Activated CD4-positive, alpha-beta T cell treated with anti-CD3 and anti-CD28 coated beads, Interleukin-2, amount 10 ng/mL, durations not matched to agents 24 days and 14 days (primary cell): ENCODE results near the gene STT3B. TPM values are rescaled to one million over a fixed set of nuclear protein-coding genes. Genes with fewer than 3 reads are reported as not detected.

Source experiments
- DNase-seq: peaks from one replicate; pipeline ENCODE4 v3.0.0; 2022
- H3K27ac Mint-ChIP-seq: one replicate; pipeline ENCODE4 v1.8.0; 2022; ENCODE audit warnings: mild to moderate bottlenecking, mixed read lengths
- H3K27me3 Mint-ChIP-seq: one replicate; pipeline ENCODE4 v1.8.0; 2022; ENCODE audit warnings: mixed read lengths
- H3K36me3 Mint-ChIP-seq: one replicate; pipeline ENCODE4 v1.8.0; 2022; ENCODE audit warnings: low read depth, mild to moderate bottlenecking, mixed read lengths
- H3K4me1 Mint-ChIP-seq: one replicate; pipeline ENCODE4 v1.8.0; 2021; ENCODE audit warnings: mixed read lengths
- H3K4me3 Mint-ChIP-seq: one replicate; pipeline ENCODE4 v1.8.0; 2022; ENCODE audit warnings: mild to moderate bottlenecking, moderate library complexity, mixed read lengths
- H3K9me3 Mint-ChIP-seq: one replicate; pipeline ENCODE4 v1.8.0; 2021; ENCODE audit warnings: mixed read lengths
- intact Hi-C: fragments of 100-400 bp; cut with micrococcal nuclease; formaldehyde crosslinking; loops from one replicate; pipeline ENCODE4 v1.15.1; 2023
- total RNA-seq: library from RNA; stranded (reverse); gene quantifications from 2 replicates; pipeline ENCODE4 v1.2.3, GENCODE V29; 2022

STT3B gene
- 118 and 120 TPM in 2 replicates for total RNA-seq

GRCh38 chr3:31532587-31533168 is at the start of gene STT3B:
TSS of gene STT3B (plus strand) at chr3:31532925. CDS start at chr3:31532999, 74 bp downstream.
- peak; percentile 95 for DNase-seq
- peaks cover 16% of the 10 kb centered on the region for H3K36me3 Mint-ChIP-seq
- no peaks in the 10 kb centered on the region for H3K27me3 Mint-ChIP-seq
- H3K9me3 Mint-ChIP-seq = no peaks in the 10 kb centered on the region
- H3K4me3 Mint-ChIP-seq = peak within 1 kb of the TSS; percentile 95
- intact Hi-C loops = loop anchor here (1.0 to 10.0 kb wide), 13 partner anchors 60 to 1432 kb away; partner anchors contain the start of gene CNOT10
- peak within 1 kb of the TSS; percentile 99 for H3K27ac Mint-ChIP-seq
- H3K4me1 Mint-ChIP-seq = peaks cover 24% of the 10 kb centered on the region

GRCh38 chr3:31483776-31484175 is 48.9 kb upstream of the STT3B start:
- H3K9me3 Mint-ChIP-seq = peaks cover 27% of the 10 kb centered on the region
- intact Hi-C loops = no loop called here
- DNase-seq = no peak
- H3K27me3 Mint-ChIP-seq = peaks cover 2% of the 10 kb centered on the region
- no peak overlapping the region for H3K4me3 Mint-ChIP-seq
- H3K36me3 Mint-ChIP-seq = no peaks in the 10 kb centered on the region
- no peaks in the 10 kb centered on the region for H3K4me1 Mint-ChIP-seq
- H3K27ac Mint-ChIP-seq = no peak overlapping the region

DNA sequence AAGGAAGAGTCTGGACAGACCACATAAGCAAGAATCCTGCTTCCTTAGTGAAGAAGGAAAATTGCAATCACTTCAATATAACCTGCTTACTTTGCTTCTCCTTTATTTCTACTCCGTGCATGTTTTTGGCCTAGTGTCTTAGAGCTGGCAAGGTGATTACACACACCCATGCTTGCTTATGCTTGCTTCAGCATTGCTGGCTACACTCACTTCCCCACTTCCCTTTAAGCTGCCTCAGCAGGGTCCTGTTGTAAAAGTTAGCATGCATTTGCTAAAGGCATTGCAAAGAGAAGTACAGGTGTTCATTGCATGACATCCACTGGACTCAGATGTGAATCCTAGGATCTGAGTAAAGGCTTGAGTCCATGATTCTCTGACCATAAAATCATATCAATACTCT is 47.5 kb upstream of the STT3B start:
- Mint-ChIP-seq H3K4me3 (no peak overlapping the region), H3K27me3 (peaks cover 2% of the 10 kb centered on the region), H3K9me3 (peaks cover 26% of the 10 kb centered on the region), H3K4me1 (no peaks in the 10 kb centered on the region), H3K36me3 (no peaks in the 10 kb centered on the region), H3K27ac (no peak overlapping the region)
- DNase-seq = no peak
- intact Hi-C loops = no loop called here

DNA sequence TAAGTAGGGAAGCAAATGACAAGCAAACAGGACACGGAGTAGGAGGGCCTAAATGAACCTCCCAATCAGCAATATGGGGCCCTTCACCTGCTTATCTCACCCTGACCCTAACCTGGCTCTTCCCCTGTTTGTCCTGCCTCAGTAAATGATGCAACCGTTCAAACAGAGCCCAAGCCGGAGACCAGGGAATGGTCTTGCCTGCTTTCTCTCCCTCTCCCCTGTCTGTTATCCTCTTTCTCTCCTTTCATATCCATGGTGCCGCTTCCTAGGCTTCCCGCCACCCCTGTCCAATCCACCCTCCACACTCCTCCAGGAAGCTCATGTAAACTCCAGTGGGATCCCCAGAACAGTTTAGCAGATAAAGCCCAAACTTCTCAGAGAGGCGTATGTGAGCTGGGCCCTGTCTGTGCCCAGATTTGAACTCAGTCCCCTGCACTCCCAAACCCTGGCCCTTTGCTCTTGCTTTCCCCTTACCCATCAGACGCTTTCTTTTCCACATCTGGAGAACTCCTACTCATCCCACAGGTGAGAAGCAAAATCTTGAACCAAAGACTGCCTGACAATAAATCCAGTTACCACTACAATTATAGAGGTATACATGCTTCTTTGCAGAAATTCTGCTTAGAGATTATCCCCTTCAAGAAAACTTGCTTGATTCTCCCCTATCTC is 45.7 kb upstream of the STT3B start:
- no peaks in the 10 kb centered on the region for H3K4me1 Mint-ChIP-seq
- no peaks in the 10 kb centered on the region for H3K36me3 Mint-ChIP-seq
- no peak for DNase-seq
- intact Hi-C loops = no loop called here
- H3K27ac Mint-ChIP-seq = no peak overlapping the region
- no peaks in the 10 kb centered on the region for H3K27me3 Mint-ChIP-seq
- H3K4me3 Mint-ChIP-seq = no peak overlapping the region
- H3K9me3 Mint-ChIP-seq = peaks cover 27% of the 10 kb centered on the region

DNA sequence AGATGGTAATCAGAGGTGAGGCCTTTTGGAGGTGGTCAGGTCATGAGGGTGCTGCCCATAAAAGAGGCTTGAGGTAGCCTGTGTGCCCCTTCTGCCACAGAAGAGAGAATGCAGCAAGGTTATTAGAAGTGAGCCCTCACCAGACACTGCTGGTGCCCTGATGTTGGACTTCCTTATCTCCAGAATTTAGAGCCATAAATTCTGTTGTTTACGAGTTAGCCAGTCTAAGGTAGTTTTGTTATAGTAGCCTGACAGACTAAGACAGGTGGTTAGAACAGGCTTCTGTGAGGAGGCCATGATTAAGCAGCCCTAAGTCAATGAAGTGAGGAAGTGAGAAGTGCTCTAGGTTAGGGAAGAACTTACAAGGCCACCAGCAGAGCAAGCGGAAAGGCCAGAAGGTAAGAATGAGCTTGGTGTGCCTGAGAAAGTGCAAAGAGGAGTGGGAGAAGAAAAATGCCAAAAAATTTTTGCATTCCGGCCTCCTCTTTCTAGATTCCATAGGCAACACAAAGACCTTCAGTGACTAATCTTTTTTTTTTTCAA is 44.2 kb upstream of the STT3B start:
- H3K36me3 Mint-ChIP-seq = peaks cover 5% of the 10 kb centered on the region
- intact Hi-C loops = no loop called here
- H3K4me1 Mint-ChIP-seq = no peaks in the 10 kb centered on the region
- no peak for DNase-seq
- no peak overlapping the region for H3K27ac Mint-ChIP-seq
- H3K27me3 Mint-ChIP-seq = no peaks in the 10 kb centered on the region
- H3K9me3 Mint-ChIP-seq = peaks cover 33% of the 10 kb centered on the region
- no peak overlapping the region for H3K4me3 Mint-ChIP-seq

DNA sequence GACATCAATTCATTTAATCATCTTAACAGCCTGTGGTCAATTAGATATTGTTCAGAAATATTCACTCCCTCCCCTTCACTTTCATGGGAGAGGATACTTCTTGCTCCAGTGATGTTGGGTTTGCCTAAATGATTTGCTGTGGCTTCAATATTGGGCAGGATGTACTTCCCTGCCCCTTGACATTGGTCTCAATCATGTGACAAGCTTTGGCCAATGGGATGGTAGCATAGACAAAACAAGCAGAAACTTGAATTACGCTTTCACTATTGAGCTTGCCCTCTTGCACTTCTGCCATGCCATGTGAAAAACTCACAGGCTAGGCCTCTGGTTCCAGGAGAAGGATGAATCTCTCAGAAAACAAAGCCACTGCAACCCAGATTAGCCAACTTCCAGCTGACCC is 42.2 kb upstream of the STT3B start:
- peaks cover 7% of the 10 kb centered on the region for H3K36me3 Mint-ChIP-seq
- H3K4me3 Mint-ChIP-seq = no peak overlapping the region
- no peak overlapping the region for H3K27ac Mint-ChIP-seq
- intact Hi-C loops = no loop called here
- DNase-seq = no peak
- no peaks in the 10 kb centered on the region for H3K27me3 Mint-ChIP-seq
- peaks cover 46% of the 10 kb centered on the region for H3K9me3 Mint-ChIP-seq
- H3K4me1 Mint-ChIP-seq = no peaks in the 10 kb centered on the region

DNA sequence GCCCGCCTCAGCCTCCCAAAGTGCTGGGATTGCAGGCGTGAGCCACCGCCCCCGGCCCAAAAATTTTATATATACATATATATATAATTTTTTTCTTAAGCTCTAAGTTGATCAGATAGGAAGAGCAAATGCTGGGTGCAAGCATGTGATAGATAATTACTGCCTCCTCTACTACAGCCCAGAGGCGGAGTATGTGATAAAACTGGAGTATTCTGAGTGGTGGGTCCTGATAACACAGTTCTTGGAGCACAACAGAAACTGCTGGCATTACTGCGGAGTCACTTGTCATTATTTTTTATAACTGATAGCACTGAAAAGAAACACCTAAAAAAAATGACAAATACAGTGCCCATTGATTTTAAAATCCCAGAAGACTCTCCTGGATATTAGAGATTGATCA is 41.1 kb upstream of the STT3B start:
- Mint-ChIP-seq H3K4me3 (no peak overlapping the region), H3K4me1 (no peaks in the 10 kb centered on the region), H3K36me3 (peaks cover 7% of the 10 kb centered on the region), H3K9me3 (peaks cover 49% of the 10 kb centered on the region), H3K27ac (no peak overlapping the region), H3K27me3 (no peaks in the 10 kb centered on the region)
- intact Hi-C loops = no loop called here
- no peak for DNase-seq

DNA sequence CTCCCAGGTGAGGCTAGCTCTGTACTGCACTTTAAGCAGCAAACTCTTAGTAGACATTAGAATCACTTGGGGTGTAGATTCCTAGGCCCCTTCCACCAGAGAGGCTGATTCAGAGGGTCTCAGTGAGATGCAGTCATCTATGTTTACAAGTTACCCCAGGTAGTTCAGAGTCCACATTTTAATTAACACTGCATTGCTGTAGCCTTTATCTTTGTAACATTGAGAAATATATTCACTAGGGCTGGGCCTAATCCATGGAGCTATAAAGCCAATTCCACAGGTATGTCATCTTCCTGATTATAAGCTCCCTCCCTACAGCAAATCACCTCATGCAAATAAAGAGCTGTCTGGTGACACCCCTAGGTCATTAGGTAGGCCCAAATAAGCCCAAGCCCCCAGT is 39.6 kb upstream of the STT3B start:
- Mint-ChIP-seq H3K4me1 (no peaks in the 10 kb centered on the region), H3K27me3 (no peaks in the 10 kb centered on the region), H3K4me3 (no peak overlapping the region), H3K27ac (no peak overlapping the region), H3K36me3 (peaks cover 7% of the 10 kb centered on the region), H3K9me3 (peaks cover 41% of the 10 kb centered on the region)
- no peak for DNase-seq
- intact Hi-C loops = no loop called here

DNA sequence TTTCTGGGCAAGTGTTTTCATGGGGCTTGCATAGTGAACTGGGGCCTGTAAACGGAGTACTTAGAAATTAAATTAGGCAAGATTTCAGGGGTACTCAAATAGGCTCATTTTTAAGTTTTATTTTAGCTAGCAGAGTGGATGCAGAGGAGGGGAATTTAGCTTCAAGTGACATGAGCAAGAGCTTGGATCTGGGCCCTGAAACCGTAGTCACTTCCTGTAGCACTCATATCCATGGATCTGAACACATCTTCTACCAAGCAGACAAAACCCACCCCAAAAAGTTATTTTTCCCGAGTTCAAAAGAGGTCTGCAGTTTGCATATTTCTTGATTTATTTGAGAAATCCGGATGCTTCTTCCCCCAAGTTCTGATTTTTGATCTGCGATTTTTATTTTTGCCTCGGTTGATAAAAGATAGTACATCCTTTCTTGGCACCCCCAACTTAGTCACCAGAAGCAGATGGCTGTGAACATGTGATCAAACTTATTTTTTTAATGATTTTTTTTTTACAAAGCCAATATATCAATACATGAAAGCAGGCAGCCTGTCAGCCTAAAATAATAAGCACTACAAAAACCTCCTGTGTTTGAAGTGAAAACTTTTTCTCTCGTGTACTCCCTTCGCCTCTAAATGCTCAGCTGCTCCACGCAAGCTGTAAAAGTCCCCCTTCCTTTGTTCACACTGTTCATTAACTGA is 36.6 kb upstream of the STT3B start:
- no peak overlapping the region for H3K4me3 Mint-ChIP-seq
- peaks cover 35% of the 10 kb centered on the region for H3K9me3 Mint-ChIP-seq

DNA sequence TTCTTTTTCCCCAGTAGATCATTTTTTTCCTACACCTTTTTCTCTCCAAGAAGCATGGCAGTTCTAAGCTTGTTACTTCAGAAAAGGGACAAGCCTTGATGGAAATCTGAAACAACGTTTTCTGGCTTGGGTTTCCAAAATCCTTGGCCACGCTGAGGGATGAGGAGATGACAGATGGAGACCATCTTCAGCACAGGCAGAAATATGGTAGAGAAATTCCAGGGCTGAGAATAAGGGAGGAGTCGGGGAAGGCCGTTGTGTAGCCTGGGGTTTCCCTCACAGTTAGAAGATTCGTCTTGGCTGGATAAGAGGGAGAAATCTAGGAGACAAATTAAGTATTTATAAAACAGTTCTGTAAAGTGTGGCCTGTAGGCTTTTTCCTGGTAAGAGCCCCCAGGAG is 33.9 kb upstream of the STT3B start:
- H3K9me3 Mint-ChIP-seq = peaks cover 27% of the 10 kb centered on the region
- peaks cover 3% of the 10 kb centered on the region for H3K27me3 Mint-ChIP-seq
- no peaks in the 10 kb centered on the region for H3K4me1 Mint-ChIP-seq
- no peak for DNase-seq
- intact Hi-C loops = no loop called here
- no peak overlapping the region for H3K4me3 Mint-ChIP-seq
- H3K36me3 Mint-ChIP-seq = peaks cover under 1% of the 10 kb centered on the region
- no peak overlapping the region for H3K27ac Mint-ChIP-seq

More for the DNA sequence above, 36.6 kb upstream of the STT3B start:
- intact Hi-C loops = no loop called here
- no peak for DNase-seq
- H3K27ac Mint-ChIP-seq = no peak overlapping the region
- H3K4me1 Mint-ChIP-seq = no peaks in the 10 kb centered on the region
- H3K36me3 Mint-ChIP-seq = peaks cover 7% of the 10 kb centered on the region
- H3K27me3 Mint-ChIP-seq = peaks cover 3% of the 10 kb centered on the region

DNA sequence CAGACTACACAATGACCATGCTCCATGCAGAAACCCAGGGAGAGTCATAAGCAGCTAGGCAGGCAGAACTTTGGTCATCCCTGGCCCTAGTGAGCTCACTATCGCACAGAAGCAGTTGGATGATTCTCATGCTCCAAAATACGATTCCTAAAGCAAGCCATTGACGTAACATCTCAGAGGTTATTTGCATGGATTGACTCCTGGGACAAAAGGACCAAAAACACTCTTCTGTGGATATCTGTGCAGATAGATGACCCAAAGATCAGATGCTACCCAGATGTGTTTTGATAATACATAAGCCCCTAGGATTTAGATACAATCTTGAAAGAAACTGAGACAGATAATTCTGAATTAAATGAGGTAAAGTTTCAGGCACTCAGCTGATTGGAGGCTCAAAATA is 33.4 kb upstream of the STT3B start:
- intact Hi-C loops = no loop called here
- H3K4me3 Mint-ChIP-seq = no peak overlapping the region

GRCh38 chr3:31502803-31503221 is 29.9 kb upstream of the STT3B start:
- Mint-ChIP-seq H3K27me3 (peaks cover 3% of the 10 kb centered on the region), H3K4me1 (peaks cover 20% of the 10 kb centered on the region), H3K27ac (no peak overlapping the region), H3K4me3 (no peak overlapping the region), H3K36me3 (no peaks in the 10 kb centered on the region), H3K9me3 (peaks cover 10% of the 10 kb centered on the region)
- intact Hi-C loops = no loop called here
- no peak for DNase-seq

More for the DNA sequence above, 33.4 kb upstream of the STT3B start:
- Mint-ChIP-seq H3K9me3 (peaks cover 25% of the 10 kb centered on the region), H3K27me3 (peaks cover 3% of the 10 kb centered on the region), H3K4me1 (no peaks in the 10 kb centered on the region), H3K36me3 (no peaks in the 10 kb centered on the region), H3K27ac (no peak overlapping the region)
- no peak for DNase-seq

DNA sequence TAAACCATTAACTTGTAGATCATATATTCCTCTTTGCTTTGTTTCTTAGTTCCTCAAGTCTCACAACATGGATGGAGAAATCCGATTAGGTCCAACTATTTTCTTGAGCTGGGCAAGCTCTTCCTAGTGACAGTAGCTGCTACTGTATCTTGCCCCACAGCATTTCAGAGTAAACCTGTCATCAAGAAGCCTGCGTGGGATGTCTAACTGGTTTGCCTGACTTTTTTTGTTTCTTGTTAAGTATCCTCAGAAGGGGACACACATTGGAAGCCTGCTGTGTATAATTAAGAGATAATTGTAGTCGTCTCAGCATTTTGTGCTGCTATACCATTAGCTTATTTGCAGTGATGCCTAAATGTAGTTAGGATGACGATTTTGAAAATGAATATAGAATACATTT is 29.3 kb upstream of the STT3B start:
- Mint-ChIP-seq H3K36me3 (no peaks in the 10 kb centered on the region), H3K4me3 (no peak overlapping the region), H3K27me3 (peaks cover 3% of the 10 kb centered on the region), H3K4me1 (peaks cover 24% of the 10 kb centered on the region), H3K9me3 (peaks cover 10% of the 10 kb centered on the region), H3K27ac (no peak overlapping the region)
- DNase-seq = no peak
- intact Hi-C loops = no loop called here

DNA sequence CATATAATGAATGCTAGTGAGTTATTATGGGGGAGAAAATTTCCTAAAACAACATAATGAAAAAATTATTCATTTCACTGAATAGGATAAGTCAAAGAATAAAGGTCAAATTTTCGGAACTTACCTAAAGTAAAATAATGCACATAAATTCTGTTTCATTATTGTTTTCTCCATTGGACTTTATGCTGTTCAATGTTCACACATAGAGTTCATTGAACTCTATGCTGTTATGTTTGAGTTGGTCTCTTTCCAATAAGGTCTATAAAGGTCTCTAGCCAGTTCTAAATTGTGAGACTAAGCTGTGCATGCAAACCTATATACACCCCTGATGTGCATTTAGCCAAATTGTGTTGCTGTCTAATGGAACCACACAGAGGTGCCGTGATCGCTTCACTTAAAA is 28.5 kb upstream of the STT3B start:
- peaks cover 32% of the 10 kb centered on the region for H3K4me1 Mint-ChIP-seq

More for the DNA sequence above, 28.5 kb upstream of the STT3B start:
- Mint-ChIP-seq H3K27me3 (peaks cover 3% of the 10 kb centered on the region), H3K9me3 (peaks cover 4% of the 10 kb centered on the region), H3K36me3 (no peaks in the 10 kb centered on the region), H3K27ac (no peak overlapping the region), H3K4me3 (no peak overlapping the region)
- intact Hi-C loops = no loop called here
- DNase-seq = no peak
